Measurements from ENCODE around the gene IRF6. TPM values are rescaled to one million over a fixed set of nuclear protein-coding genes. Genes with fewer than 3 reads are reported as not detected.
A peak's percentile ranks its signal among the peaks of the same experiment; 100 is the strongest.

Gene IRF6
- total RNA-seq, 1 donor from 2014 or later = 18.2 TPM

DNA sequence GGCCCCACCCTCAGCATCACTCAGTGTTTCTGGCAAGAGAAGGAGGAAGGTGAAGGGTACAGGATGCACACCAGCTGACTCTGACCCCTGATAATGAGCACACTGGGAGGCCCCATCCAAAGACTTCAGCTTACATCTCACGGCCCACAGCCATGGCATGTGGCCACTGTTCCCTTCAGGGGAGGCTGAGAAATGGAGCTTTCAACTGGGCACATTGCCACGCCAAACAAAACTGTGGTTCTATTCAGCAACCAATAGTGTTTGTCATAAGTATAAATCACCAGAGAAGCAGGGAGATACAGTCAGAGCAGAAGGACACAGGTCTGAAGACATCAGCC is 62.8 kb downstream of the IRF6 start:
- DNase-seq (no peak), ATAC-seq (no peak)
- Histone ChIP-seq H3K4me3 (no peak overlapping the region), H3K27me3 (ENCODE audit: low read depth) (no peaks in the 10 kb centered on the region), H3K4me1 (peaks cover 3% of the 10 kb centered on the region), H3K27ac (no peak overlapping the region), H3K36me3 (no peaks in the 10 kb centered on the region), H3K9me3 (no peaks in the 10 kb centered on the region)
- intact Hi-C loops (cut with DNase I) = no loop called here
- no peak for TF ChIP-seq CTCF (IDR thresholded peaks at IDR 0.05)

DNA sequence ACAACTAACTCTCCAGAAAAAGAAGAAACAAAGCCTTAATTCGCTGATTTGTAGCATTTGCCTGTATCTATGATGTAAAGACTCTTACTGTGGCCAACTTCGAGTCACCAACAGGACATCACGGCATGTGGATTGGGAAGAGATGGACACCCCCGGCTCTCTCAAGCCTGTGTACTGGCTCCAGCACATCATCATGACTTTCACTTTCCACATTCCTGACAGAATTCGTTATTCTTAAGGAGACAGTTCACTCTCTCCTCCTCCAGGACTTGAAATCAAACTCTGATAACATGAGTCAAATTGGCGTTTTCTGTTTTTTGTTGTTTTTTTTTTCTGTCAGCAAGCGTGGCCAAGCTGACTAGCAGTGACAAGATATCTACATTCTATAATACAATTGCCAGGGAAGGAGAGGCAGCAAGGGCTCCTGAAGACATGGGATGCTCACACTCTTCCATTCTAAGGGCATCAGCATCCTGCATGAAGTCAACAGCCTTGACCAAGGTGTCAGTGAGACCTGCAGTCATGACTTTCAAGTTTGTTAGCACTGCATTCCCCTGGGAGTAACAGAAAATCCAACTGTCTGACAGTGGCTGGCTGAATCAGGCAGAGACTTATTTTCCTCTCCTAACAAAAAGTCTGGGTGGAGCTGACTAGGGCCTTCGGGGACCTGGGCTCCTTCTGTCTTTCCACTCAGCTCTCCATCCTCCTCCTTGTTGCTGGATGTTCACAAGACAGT is 63.4 kb downstream of the IRF6 start:
- peak overlapping the region; percentile 47 for H3K27ac ChIP-seq
- H3K27me3 ChIP-seq (ENCODE audit: low read depth) = no peaks in the 10 kb centered on the region
- no peaks in the 10 kb centered on the region for H3K4me1 ChIP-seq
- DNase-seq (no peak), ATAC-seq (peak in 1 of 2 donors; percentile 51)
- H3K9me3 ChIP-seq = no peaks in the 10 kb centered on the region
- intact Hi-C loops (cut with DNase I) = no loop called here
- no peak for TF ChIP-seq CTCF (IDR thresholded peaks at IDR 0.05)
- no peaks in the 10 kb centered on the region for H3K36me3 ChIP-seq
- peak overlapping the region; percentile 22 for H3K4me3 ChIP-seq

GRCh38 chr1:209741889-209742288 is 64.1 kb downstream of the IRF6 start:
- TF ChIP-seq CTCF (IDR thresholded peaks at IDR 0.05) = no peak
- no peaks in the 10 kb centered on the region for H3K27me3 ChIP-seq (ENCODE audit: low read depth)
- peak overlapping the region; percentile 22 for H3K4me3 ChIP-seq
- no peaks in the 10 kb centered on the region for H3K36me3 ChIP-seq
- intact Hi-C loops (cut with DNase I) = no loop called here
- DNase-seq (no peak), ATAC-seq (no peak)
- H3K4me1 ChIP-seq = no peaks in the 10 kb centered on the region
- peak overlapping the region; percentile 47 for H3K27ac ChIP-seq
- H3K9me3 ChIP-seq = no peaks in the 10 kb centered on the region

- H3K4me1 ChIP-seq = no peaks in the 10 kb centered on the region
- H3K27ac ChIP-seq = no peak overlapping the region
- no peak for DNase-seq
- ATAC-seq = no peak
- no peak for TF ChIP-seq CTCF (IDR thresholded peaks at IDR 0.05)
- intact Hi-C loops (cut with DNase I) = no loop called here
- H3K27me3 ChIP-seq (ENCODE audit: low read depth) = no peaks in the 10 kb centered on the region
- H3K4me3 ChIP-seq = no peak overlapping the region
- no peaks in the 10 kb centered on the region for H3K9me3 ChIP-seq
- H3K36me3 ChIP-seq = no peaks in the 10 kb centered on the region
These were observed 64.7 kb downstream of the IRF6 start for GRCh38 chr1:209741193-209741592.

GRCh38 chr1:209738270-209738669 is 67.7 kb downstream of the IRF6 start:
- intact Hi-C loops (cut with DNase I) = no loop called here
- no peak for ATAC-seq

More at GRCh38 chr1:209738270-209738669, 67.7 kb downstream of the IRF6 start:
- no peak for TF ChIP-seq CTCF (IDR thresholded peaks at IDR 0.05)
- H3K27me3 ChIP-seq (ENCODE audit: low read depth) = no peaks in the 10 kb centered on the region
- H3K9me3 ChIP-seq = no peaks in the 10 kb centered on the region
- no peak overlapping the region for H3K27ac ChIP-seq
- no peak overlapping the region for H3K4me3 ChIP-seq
- no peak for DNase-seq
- H3K36me3 ChIP-seq = no peaks in the 10 kb centered on the region
- H3K4me1 ChIP-seq = peaks cover 4% of the 10 kb centered on the region

All from lower lobe of right lung (tissue), 2 donors.